GM18498 (cell line): Measurements from ENCODE around the gene DNAJB11.
"Not testable (repeated sequence)": the region's sequence is repeated elsewhere in the genome, so short reads cannot be mapped to it uniquely, and the experiment has no call there.

ENCODE experiments used
- ATAC-seq: cut with Tn5 transposase; IDR thresholded peaks from one replicate; pipeline ENCODE4 v1.9.1; 2021; ENCODE audit warnings: mild to moderate bottlenecking, moderate library complexity; ENCODE audit not compliant: unreplicated experiment

DNAJB11 gene

DNA sequence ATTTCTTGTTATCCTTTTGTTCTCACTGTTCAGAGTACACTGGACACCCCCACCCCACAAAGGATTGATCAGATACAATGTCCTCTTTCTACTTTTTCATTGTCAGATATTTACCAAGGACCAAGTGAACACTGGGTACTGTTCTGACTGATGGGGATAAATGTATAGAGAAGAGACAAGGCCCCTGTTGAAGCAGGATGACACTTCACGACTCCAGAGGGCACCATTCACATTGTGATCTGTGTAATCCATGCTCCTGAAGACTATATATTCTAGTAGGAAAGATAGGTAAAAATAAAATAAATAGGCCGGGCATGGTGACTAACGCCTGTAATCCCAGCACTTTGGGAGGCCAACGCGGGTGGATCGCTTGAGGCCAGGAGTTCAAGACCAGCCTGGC is 19.1 kb upstream of the DNAJB11 start:
- no peak for ATAC-seq

DNA sequence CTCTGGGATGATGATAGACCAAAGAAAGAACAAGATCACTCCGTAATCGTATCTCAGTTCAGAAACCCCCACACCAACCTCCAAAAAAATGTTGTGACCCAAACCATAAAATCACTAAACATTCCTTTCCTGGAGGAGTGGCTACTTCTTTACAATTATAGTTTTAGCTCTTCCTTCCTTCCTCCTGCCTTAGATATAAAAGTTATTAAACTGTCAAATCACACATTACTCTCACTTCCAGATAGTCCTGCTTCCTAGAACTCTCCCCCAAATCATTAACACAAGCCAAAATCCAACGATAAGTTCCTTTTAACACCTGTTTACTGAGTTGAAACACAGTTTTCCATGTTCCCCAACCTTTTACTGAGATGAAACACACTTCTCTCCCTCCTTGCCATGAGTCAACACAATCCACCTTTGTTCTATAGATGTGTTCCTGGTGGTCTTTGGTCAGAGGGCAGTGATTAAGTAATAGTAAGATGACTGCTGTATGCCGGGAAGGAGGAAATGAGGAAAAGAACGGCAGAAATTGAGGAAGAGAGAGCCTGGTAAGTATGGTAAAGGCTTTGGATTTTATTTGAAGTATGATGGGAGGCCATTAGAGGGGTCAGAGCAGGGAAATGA is 18.0 kb upstream of the DNAJB11 start:
- no peak for ATAC-seq

GRCh38 chr3:186564586-186564985 is 5.9 kb upstream of the DNAJB11 start:
- ATAC-seq, result no peak

DNA sequence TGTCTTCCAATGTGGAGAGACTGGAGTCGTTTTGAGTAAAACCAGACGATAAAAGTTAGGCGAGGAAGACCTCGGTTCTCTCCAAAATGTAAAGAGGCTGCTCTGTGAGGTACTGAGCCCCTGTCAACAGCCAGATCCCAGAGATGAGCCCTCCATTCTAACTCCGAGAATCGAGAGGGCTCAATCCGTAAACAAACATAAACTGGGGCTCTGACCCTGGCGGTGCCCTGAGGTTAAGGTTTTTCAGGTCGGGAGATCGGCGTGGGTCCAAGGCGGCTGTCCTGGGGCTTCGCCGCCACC is 3.8 kb upstream of the DNAJB11 start:
- no peak for ATAC-seq

- peak; percentile 47 for ATAC-seq
These were observed 3.2 kb upstream of the DNAJB11 start, which contains the start of gene TBCCD1 for GRCh38 chr3:186567072-186567921. TSS of gene TBCCD1 (minus strand) at chr3:186567339. CDS start at chr3:186564329, 3,010 bp downstream.

- ATAC-seq, result not testable (repeated sequence)
These were observed 1.2 kb upstream of the DNAJB11 start for GRCh38 chr3:186569361-186569760.

- no peak for ATAC-seq
These were observed 783 bp upstream of the DNAJB11 start for GRCh38 chr3:186569779-186570095.

DNA sequence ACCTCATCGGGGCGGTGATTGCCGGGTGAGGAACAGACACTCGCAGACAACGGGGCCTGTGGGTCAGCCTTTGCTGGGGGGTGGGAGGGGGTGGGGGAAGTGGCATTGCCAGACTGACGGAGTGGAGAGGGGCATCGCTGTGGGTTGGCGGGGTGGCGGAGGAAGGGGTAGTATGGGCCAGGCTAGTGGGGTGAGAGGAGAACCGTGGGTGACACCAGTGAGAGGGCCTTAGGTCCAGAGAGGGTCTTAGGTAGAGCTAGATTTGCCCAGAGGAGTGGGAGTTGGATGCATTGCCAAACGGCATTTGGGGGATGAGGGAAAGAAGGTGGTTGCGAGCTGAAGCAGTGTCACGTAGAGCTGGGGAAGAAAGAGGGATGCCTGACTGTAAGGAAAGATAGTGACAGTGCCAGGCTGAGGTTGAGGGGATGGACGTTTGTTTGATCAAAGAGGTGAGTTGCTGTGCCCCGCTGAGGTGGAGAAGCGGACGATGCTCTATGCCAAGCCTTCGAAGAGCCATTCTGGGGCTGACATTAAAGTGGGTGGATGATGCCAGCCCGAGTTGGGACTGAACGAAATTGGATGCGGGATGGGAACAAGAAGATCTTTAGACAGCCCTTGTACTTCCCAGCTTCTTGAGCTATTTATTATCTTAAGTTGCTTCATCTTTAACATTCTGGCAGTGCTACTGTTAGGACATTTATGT is 572 bp downstream of the DNAJB11 start:
- no peak for ATAC-seq

- ATAC-seq, result no peak
These were observed 1.1 kb downstream of the DNAJB11 start for GRCh38 chr3:186571644-186572013.

- no peak for ATAC-seq
These were observed 7.0 kb downstream of the DNAJB11 start for GRCh38 chr3:186577521-186577920.

DNA sequence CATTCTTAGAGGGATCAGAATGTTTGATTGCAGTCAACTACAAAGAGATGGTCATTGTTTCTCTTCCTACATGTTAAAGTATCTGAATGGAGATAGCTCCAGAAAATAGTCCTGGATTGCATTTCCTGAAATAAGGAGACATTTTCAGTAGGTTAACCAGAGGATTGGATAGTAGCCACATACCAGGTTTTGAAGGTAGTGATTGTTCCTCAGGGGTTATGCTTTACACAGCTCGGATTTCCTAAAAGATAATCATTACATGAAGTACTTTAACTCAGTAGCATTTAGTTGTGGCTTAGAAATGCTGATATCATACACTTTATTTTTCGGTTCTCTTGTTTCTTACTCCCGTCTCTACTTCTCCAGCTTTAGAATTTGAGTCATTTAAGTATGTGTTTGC is 10.3 kb downstream of the DNAJB11 start:
- ATAC-seq, result no peak

DNA sequence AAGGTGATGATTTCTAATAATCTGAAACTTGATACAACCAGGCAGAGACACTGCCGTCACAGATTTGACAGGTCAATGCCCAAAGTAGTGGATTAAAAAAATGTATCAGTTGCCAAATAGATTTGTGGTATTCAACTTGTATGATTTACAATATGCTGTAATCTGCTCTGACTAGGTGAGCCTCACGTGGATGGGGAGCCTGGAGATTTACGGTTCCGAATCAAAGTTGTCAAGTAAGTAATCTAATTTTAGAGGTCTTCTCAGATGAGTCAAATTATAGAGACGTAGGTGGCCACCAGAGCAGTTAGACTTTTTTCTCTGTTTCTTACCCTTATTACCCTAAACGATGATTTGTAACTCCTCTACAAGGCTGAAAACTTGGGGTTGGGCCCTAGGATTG is 12.0 kb downstream of the DNAJB11 start:
- no peak for ATAC-seq

DNA sequence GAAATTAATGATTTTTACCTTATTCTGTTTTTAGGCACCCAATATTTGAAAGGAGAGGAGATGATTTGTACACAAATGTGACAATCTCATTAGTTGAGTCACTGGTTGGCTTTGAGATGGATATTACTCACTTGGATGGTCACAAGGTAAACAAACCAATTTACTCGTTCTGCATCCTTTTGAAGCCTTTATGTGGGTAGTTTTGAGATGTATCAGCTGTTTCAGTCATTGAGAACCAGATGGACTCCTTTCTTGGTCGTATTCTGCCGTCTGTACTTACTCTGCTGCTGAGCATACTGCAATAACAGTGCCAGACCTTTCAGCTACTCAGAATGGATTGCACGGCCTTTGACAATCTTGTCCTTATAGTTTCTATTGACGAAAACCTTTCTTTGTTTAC is 13.3 kb downstream of the DNAJB11 start:
- no peak for ATAC-seq

GRCh38 chr3:186586245-186586644 is 15.7 kb downstream of the DNAJB11 start:
- ATAC-seq, result not testable (repeated sequence)

DNA sequence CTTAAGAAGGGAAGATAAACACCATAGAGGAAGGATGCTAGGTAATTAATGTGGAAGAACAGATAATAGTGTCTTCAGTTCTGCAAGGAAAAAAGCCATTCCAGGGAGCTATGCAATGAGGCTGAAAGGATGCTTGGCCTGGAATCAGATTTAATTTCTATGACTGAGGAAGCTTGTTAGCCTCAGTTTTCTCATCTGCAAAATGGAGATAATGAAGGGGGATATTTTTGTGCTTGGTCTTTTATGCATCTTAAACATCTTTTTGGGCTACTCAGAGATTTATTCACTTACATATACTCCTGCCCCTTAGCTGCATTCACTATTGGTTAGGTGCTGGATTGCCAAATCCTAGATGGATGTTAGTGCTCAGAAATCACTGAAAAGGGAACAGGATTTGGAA is 16.7 kb downstream of the DNAJB11 start:
- no peak for ATAC-seq

DNA sequence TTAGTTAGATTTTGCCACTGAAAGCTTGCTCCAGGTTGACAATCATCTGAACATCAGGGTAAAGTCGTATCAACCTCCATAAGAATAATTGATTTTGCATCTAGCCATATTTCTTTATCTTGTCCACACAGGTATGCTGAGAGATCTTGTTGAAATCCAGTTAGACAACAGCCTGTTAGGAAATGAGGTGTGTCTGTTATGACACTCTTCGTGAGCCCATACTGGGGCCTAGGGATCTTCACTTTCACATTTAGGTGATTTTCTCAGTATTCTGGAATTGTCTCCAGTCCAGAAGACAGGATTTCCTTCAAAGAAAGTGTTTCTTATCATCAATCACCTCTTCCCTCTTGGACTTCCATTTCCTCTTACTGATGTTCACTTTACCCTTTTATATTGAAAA is 18.1 kb downstream of the DNAJB11 start:
- no peak for ATAC-seq

GRCh38 chr3:186589121-186589520 is 18.6 kb downstream of the DNAJB11 start:
- no peak for ATAC-seq

- ATAC-seq, result no peak
These were observed 19.5 kb downstream of the DNAJB11 start for GRCh38 chr3:186589856-186590579.

GRCh38 chr3:186590580-186591295 is 20.2 kb downstream of the DNAJB11 start:
- no peak for ATAC-seq

DNA sequence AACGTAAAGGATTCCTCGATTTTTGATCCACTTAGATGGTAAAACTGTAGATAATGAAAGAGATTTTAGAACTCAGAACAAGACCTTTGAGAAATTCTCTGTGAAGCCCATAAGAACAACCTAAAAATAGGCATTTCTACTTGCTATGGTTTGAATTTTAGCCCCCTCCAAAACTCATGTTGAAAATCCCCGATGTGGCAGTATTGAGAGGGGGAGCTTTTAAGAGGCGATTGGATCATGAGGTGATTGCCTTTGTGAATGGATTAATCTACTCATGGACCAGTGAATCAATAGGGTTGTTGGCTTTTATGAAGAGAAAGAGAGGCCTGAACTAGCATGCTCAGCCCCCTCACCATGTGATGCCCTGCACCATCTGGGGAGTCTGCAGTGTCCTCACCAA is 22.2 kb downstream of the DNAJB11 start:
- ATAC-seq, result no peak

DNA sequence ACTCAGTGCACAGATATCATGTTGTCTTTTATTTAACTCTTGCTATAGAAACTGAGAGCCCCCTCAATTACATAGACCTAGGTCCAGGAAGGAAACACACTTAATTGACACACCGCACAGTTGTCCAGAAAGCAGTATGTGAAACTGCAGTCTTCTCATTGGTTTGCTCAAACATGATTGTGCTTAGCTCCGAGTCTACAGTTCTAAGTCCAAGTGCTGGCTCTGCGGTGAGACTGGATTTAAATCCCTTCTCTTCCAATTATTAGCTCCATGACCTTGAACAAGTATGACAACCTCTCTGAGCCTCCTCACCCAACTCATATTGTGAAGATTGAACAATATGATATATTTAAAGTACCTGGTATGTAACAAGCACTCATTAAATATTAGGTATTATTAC is 23.3 kb downstream of the DNAJB11 start:
- no peak for ATAC-seq
